ENCODE data around the gene AIP. TPM values are rescaled to one million over a fixed set of nuclear protein-coding genes. Genes with fewer than 3 reads are reported as not detected.
"Not testable (repeated sequence)": the region's sequence is repeated elsewhere in the genome, so short reads cannot be mapped to it uniquely, and the experiment has no call there.

AIP gene
- total RNA-seq, 1 donor: 141 TPM

- peak; percentile 22 to 50 (median 32) for DNase-seq (ENCODE audit: low read depth in 2 of 3, low spot score in 2 of 3)
Observed at GRCh38 chr11:67504950-67505581, 22.2 kb downstream of the AIP start, which contains the start of gene PITPNM1. TSS of gene PITPNM1 (minus strand) at chr11:67505363. CDS start at chr11:67504180, 1,183 bp downstream.

- peak; percentile 87 to 94 (median 92) for DNase-seq (ENCODE audit: low read depth in 2 of 3, low spot score in 2 of 3)
Observed at GRCh38 chr11:67505605-67506396, 23.0 kb downstream of the AIP start.

- DNase-seq (ENCODE audit: low read depth in 2 of 3, low spot score in 2 of 3): no peak
Observed at GRCh38 chr11:67506426-67507051, 23.7 kb downstream of the AIP start.

- DNase-seq (ENCODE audit: low read depth in 2 of 3, low spot score in 2 of 3): no peak
Observed at GRCh38 chr11:67507242-67507863, 24.5 kb downstream of the AIP start.

GRCh38 chr11:67507864-67508485 lies 25.1 kb downstream of the AIP start, which contains the start of gene CDK2AP2:
TSS of gene CDK2AP2 (minus strand) at chr11:67508162. CDS start at chr11:67508082, 80 bp downstream.
- peak; percentile 95 to 99 (median 99) for DNase-seq (ENCODE audit: low read depth in 2 of 3, low spot score in 2 of 3)

DNA sequence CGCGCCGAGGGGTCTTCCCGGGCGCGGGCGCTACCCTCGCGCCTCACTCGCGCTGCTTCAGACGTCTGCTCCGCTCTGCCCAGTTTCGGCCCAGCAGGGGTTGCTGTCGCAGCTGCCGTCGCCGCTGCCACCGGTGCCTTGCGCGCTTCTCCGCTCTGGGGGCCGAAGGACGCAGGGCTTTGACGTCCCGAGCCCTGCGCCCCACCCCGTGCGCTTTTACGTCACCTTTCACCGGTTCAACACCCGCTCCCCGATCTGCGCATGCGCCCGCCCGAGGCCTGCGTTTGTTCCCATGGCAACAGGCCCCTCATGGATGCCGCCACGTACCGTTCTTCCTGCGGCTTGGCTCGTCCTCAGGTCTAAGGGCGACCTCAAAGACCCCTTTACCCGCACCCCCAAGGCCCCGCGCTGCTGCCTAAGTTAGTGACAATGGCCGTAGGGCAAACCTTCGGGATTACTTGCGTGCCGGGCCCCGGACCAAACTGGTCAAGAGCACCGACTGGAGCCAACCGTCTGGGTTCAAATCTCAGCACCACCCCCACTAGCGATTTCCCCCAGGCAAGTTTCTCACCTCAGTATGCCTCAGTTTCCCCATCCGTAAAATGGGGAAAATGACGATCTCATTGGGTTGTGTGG lies 25.8 kb downstream of the AIP start:
- peak; percentile 98 to 100 (median 98) for DNase-seq (ENCODE audit: low read depth in 2 of 3, low spot score in 2 of 3)

DNA sequence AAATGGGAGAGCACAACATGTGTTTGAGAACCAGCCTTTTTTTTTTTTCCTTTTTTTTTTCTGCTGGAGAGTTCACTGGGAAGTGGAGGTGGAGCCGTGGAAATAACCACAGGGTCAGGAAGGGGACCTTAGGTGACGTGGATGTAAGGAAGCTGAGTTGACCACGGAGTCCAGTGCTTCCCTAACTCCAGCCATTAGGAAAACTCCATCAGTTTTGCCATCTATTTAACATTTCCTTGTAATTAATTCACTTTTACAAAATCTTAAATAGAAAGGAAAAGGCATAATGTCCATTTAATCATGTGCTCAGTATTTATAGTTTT lies 27.2 kb downstream of the AIP start:
- DNase-seq (ENCODE audit: low read depth in 2 of 3, low spot score in 2 of 3): no peak

- DNase-seq (ENCODE audit: low read depth in 2 of 3, low spot score in 2 of 3): not testable (repeated sequence)
Observed at GRCh38 chr11:67511558-67511957, 28.7 kb downstream of the AIP start.

DNA sequence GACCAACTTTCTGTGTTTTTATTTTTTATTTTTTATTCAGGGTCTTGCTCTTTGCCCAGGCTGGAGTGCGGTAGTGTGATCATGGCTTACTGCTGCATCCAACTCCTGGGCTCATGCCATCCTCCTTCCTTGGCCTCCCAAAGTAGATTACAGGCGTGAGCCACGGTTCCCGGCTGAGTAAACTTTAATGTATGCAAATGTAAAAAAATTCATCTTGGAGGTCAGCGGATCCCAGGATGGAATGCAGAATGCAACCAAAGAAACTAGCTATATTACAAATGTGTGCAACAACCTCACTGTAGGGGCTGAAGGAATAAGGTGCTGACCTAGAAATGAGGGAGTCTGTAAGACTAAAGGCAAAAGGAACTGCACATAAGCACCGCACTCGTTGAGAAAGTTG lies 31.3 kb downstream of the AIP start:
- no peak for DNase-seq (ENCODE audit: low read depth in 2 of 3, low spot score in 2 of 3)

DNA sequence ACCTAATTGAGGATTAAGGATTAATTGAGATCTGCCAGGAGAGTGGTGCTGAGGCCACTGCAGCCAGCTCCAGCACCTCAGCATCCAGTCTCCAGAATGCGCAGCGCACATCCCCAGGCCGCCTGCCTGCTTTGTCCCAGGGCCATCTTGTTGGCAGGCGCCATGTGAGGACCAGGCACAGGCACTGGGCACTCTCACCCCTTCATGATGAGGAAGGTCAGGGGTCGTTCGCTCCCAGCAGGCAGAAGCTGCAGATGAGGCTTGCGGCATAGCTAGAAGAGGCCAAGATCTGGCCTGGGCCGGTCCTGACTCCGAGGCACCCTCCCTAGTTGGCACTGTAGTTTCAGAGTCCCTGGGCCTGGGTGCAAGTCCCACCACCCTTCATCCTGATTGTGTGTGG lies 34.0 kb downstream of the AIP start:
- DNase-seq (ENCODE audit: low read depth in 2 of 3, low spot score in 2 of 3): no peak

- no peak for DNase-seq (ENCODE audit: low read depth in 2 of 3, low spot score in 2 of 3)
Observed at GRCh38 chr11:67517784-67518552, 35.1 kb downstream of the AIP start.

DNA sequence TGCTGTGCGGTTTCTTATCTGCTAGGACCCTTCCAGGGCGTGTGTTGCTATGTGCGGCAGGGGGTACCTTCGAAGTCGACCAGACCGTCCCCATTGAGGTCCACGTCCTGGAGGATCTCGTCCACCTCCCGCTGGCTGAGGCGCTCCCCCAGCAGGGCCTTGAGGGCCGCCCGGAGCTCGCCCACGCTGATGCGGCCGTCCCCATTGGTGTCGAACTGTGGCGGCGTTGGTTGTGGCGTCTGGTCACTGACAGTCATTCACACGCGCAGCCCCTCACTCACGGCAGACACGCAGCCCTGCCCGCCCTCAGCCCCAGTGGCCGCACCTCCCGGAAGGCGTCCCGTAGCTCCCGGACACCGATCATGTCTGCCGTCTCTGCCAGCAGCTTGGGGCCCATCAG lies 36.9 kb downstream of the AIP start:
- no peak for DNase-seq (ENCODE audit: low read depth in 2 of 3, low spot score in 2 of 3)

DNA sequence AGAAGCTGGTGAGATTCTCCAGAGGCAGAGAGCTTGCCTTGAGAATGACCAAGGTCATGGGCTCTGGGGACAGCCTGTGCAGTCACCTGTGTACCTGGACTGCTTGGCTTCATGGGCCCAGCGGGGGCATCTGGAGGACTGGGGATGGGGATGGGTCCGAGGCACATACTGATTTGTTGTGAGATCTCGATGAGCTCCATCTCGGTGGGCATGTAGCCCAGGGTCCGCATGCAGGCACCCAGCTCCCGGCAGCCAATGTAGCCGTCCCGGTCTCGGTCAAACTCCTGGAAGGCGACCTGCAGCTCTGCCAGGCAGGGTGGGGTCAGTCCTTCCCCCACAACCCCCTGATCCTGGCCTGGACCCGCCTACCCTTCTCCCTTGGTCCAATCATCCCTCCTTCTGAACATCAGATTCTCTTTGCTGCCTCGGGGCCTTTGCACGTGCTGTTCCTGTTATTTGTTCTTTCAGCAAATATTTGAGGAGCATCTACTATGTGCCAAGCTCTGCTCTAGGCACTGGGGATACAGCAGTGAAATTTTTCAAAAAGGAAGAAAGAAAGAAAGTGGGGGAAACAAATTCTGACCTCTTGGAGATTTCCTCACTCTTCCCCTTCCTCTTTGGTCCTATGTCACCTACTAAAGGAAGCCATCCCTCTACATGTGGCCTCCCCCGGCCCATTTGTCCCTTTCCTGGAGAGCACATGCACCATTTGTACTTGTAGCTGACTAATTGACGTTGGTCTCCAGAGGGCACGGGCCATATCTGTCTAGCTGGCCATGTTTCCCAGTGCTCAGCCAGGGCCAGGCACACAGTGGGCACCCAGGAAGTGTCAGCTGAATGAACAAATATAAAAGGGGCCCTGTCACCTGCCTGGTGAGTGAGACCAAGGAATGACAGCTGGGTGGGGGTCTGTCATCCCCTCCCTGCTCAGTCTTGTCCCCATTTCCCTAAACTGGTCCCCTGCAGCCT lies 38.3 kb downstream of the AIP start:
- no peak for DNase-seq (ENCODE audit: low read depth in 2 of 3, low spot score in 2 of 3)

- no peak for DNase-seq (ENCODE audit: low read depth in 2 of 3, low spot score in 2 of 3)
Observed at GRCh38 chr11:67521924-67522323, 39.1 kb downstream of the AIP start.

DNA sequence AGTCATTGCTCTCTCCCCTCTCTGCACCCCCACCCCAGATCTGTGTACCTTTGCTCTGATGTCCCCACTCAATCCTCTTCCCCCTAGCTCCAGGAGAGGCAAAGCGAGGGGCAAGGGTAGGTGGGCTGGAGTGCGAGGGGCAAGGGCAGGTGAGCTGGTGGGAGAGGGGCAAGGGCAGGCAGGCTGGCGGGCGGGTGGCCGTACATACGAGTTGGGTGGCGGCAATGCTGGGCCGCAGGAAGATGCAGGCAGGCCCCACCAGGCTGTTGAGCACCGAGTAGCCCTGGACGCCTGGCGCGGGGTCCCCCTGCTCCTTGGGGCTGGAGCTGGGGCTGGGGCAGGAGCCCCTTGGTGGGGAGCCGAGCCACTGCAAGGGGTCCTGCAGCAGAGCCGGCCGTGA lies 39.5 kb downstream of the AIP start:
- DNase-seq (ENCODE audit: low read depth in 2 of 3, low spot score in 2 of 3): no peak

GRCh38 chr11:67522844-67523555 lies 40.2 kb downstream of the AIP start, which contains the start of gene CABP2:
TSS of gene CABP2 (minus strand) at chr11:67523446. CDS start at chr11:67523326, 120 bp downstream.
- no peak for DNase-seq (ENCODE audit: low read depth in 2 of 3, low spot score in 2 of 3)
